Measurements from ENCODE around the gene C17orf113. TPM values are rescaled to one million over a fixed set of nuclear protein-coding genes. Genes with fewer than 3 reads are reported as not detected.

Gene C17orf113
- total RNA-seq, 1 experiment from 2014 or later: 2.3 TPM

DNA sequence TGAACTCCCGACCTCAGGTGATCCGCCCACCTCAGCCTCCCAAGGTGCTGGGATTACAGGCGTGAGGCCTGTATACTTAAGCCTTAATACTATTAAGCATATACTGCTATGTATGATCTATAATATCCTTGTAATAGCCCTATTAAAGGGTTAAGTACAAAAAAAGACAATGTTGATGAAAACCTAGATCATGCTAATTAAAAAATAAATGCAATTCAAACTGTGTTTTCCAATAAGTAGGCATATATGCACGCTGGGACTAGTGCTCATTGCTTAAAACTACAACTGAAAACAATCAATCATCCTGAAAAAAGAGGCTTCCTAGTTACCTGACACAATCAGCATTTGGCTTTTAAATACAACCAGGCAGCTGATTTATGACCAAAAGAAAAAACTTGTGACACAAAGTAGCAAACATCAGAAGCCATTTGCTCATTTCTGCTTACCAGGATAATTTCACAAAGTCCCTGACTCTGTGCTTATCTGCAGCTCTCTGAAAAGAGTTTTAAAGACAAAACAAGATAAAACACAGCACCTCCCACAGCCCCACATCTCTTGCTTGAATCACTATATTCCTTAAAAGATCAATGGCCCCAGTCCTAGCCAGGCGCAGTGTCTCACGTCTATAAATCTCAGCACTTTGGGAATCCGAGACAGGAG, 36.8 kb upstream of the C17orf113 start:
- Histone ChIP-seq H3K79me2 (ENCODE audit: insufficient read depth, low read length) (no peaks in the 10 kb centered on the region), H3K4me2 (ENCODE audit: low read length) (no peak overlapping the region), H3K4me3 (replicated peaks in 1 of 2; ENCODE audit: low read depth in 1 of 2, low read length in 2 of 2) (no peak overlapping the region), H3K9me2 (ENCODE audit: insufficient read depth) (no peaks in the 10 kb centered on the region), H3K4me1 (ENCODE audit: control insufficient read depth in 1 of 2, insufficient read depth in 2 of 2, low read length in 2 of 2) (peaks cover 15 to 30% of the 10 kb centered on the region in 2 experiments; a peak in 3 of 4 replicates), H2AFZ (ENCODE audit: low read depth, low read length, poor library complexity, severe bottlenecking) (peak overlapping the region; percentile 19), H3K9ac (ENCODE audit: low read length) (no peak overlapping the region), H3K27me3 (ENCODE audit: insufficient read depth, low read length) (no peaks in the 10 kb centered on the region), H4K20me1 (ENCODE audit: insufficient read depth) (no peaks in the 10 kb centered on the region), H3K36me3 (ENCODE audit: control insufficient read depth in 1 of 2, insufficient read depth in 2 of 2, low read length in 2 of 2) (no peaks in the 10 kb centered on the region), H3K9me3 (ENCODE audit: control insufficient read depth in 1 of 2, insufficient read depth in 1 of 2, low read depth in 1 of 2, low read length in 2 of 2) (no peaks in the 10 kb centered on the region), H3K27ac (ENCODE audit: low read depth, low read length) (no peak overlapping the region)
- ChIA-PET CTCF (interaction anchor here (0.8 kb wide), 1 partner anchor 13 kb away, joined by 3 read pairs; no protein-coding TSS in a partner anchor), POLR2A (no interaction called here), RAD21 (ENCODE audit: low non-redundant PET in 1 of 2, low total read pairs in 2 of 2, uncharacterized antibody in 2 of 2, unreplicated experiment in 2 of 2) (no interaction called here)
- TF ChIP-seq SIN3A (IDR thresholded peaks at IDR 0.05; ENCODE audit: low read depth): no peak
- intact Hi-C loops (cut with micrococcal nuclease): no loop called here
- no TSS peak for BruUV-seq (replicated peaks)
- no peak for DNase-seq (ENCODE audit: low read depth, low spot score)
- ATAC-seq: no peak

DNA sequence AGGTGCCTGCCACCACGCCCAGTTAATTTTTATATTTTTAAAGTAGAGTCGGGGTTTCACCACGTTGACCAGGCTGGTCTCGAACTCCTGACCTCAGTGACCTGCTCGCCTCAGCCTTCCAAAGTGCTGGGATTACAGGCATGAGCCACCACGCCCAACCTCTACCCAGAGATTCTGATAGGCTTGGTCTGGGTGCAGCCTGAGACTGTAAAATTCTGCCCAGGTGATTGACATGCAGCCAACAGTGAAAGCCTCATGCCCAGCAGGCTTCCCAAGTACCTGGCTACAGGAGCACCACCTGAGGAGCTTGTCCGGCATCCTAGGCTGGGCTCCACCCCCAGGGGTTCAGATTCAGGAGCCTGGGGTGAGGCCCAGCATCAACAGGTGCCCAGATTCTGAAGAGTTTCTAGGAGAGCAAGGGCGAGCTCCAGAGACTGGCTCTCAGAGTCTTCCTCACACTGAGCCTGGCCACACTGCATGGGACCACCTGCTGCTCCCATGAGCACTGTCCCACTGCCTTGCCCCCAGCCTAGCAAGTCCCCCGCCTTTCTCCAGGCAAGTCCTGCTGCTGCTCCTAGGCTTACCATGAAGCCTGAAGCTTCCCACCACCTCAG, 31.2 kb upstream of the C17orf113 start:
- peak; percentile 52 for ATAC-seq
- Histone ChIP-seq H3K9ac (ENCODE audit: low read length) (no peak overlapping the region), H3K9me3 (ENCODE audit: control insufficient read depth in 1 of 2, insufficient read depth in 1 of 2, low read depth in 1 of 2, low read length in 2 of 2) (no peaks in the 10 kb centered on the region)

More for the DNA sequence above, 31.2 kb upstream of the C17orf113 start:
- no peak for DNase-seq (ENCODE audit: low read depth, low spot score)
- H3K36me3 ChIP-seq (ENCODE audit: control insufficient read depth in 1 of 2, insufficient read depth in 2 of 2, low read length in 2 of 2): no peaks in the 10 kb centered on the region
- H3K4me3 ChIP-seq (replicated peaks in 1 of 2; ENCODE audit: low read depth in 1 of 2, low read length in 2 of 2): no peak overlapping the region
- no peaks in the 10 kb centered on the region for H4K20me1 ChIP-seq (ENCODE audit: insufficient read depth)
- CTCF ChIA-PET: no interaction called here
- H2AFZ ChIP-seq (ENCODE audit: low read depth, low read length, poor library complexity, severe bottlenecking): no peak overlapping the region
- intact Hi-C loops (cut with micrococcal nuclease): no loop called here
- POLR2A ChIA-PET: no interaction called here
- no peaks in the 10 kb centered on the region for H3K9me2 ChIP-seq (ENCODE audit: insufficient read depth)
- H3K4me2 ChIP-seq (ENCODE audit: low read length): peak overlapping the region; percentile 56
- H3K27ac ChIP-seq (ENCODE audit: low read depth, low read length): no peak overlapping the region
- no peaks in the 10 kb centered on the region for H3K27me3 ChIP-seq (ENCODE audit: insufficient read depth, low read length)
- BruUV-seq (replicated peaks): no TSS peak
- H3K4me1 ChIP-seq (ENCODE audit: control insufficient read depth in 1 of 2, insufficient read depth in 2 of 2, low read length in 2 of 2): peaks cover 11 to 21% of the 10 kb centered on the region in 2 experiments; a peak in 3 of 4 replicates
- RAD21 ChIA-PET (ENCODE audit: low non-redundant PET in 1 of 2, low total read pairs in 2 of 2, uncharacterized antibody in 2 of 2, unreplicated experiment in 2 of 2): no interaction called here
- no peaks in the 10 kb centered on the region for H3K79me2 ChIP-seq (ENCODE audit: insufficient read depth, low read length)
- no peak for TF ChIP-seq SRF (IDR thresholded peaks at IDR 0.05; ENCODE audit: low read depth)

Measured in HCT116 (cell line).